ENCODE data around the gene ERC1.

DNA sequence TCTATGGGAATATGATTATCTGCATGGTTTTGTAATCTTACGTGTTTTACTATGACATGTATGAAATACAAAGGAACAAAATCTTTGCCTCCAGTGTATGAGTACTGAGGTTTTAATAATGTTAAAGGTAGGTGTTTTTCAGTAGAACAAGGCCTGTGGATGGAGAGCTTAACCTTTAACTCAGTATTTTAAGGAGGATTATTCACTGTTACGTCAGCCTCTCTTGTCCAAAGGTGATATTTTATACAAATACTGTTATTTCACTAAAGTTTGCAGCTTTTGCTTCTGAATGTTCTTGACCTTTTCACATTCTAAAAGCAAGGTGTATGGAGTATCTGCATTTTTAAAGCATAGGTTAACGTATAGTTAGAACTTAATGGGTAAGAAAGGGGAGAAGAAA lies 195.3 kb downstream of the ERC1 start:
- TF ChIP-seq CTCF (IDR thresholded peaks at IDR 0.05): no peak
- no peak for TF ChIP-seq POLR2A (IDR thresholded peaks at IDR 0.05)

All from uterus (tissue), 2 donors.